Liver (tissue), 9 donors: ENCODE results near the gene RASGRF2. TPM values are rescaled to one million over a fixed set of nuclear protein-coding genes. Genes with fewer than 3 reads are reported as not detected.

Experiments
- DNase-seq: peaks from one replicate; pipeline ENCODE4 v3.0.0-alpha.2; 2017; ENCODE audit warnings: low spot score
- H3K27ac ChIP-seq, 2 donors: one replicate each; pipeline ENCODE4 v1.7.0; 2013; ENCODE audit warnings: inconsistent platforms in 2 of 2, low read length in 2 of 2, control low read depth in 1 of 2, low read depth in 1 of 2, mild to moderate bottlenecking in 1 of 2
- H3K27me3 ChIP-seq, 4 donors: one replicate each; pipeline versions ENCODE4 v1.6.1 to v1.7.0; 2013; ENCODE audit warnings: low read length in 3 of 4, inconsistent platforms in 1 of 4, mild to moderate bottlenecking in 1 of 4, moderate library complexity in 1 of 4; ENCODE audit not compliant: control insufficient read depth in 4 of 4, insufficient read depth in 4 of 4
- H3K36me3 ChIP-seq, 4 donors: one replicate each; pipeline versions ENCODE4 v1.6.1 to v1.7.0; 2013; ENCODE audit warnings: low read length in 3 of 4, mild to moderate bottlenecking in 3 of 4, low read depth in 1 of 4, moderate library complexity in 1 of 4; ENCODE audit not compliant: control insufficient read depth in 4 of 4, insufficient read depth in 3 of 4
- H3K4me1 ChIP-seq, 4 donors: one replicate each; pipeline versions ENCODE4 v1.6.1 to v1.7.0; 2013; ENCODE audit warnings: low read length in 3 of 4, mild to moderate bottlenecking in 3 of 4, moderate library complexity in 1 of 4; ENCODE audit not compliant: control insufficient read depth in 4 of 4, insufficient read depth in 4 of 4
- H3K4me3 ChIP-seq, 3 donors: one replicate each; pipeline versions ENCODE4 v1.6.1 to v1.7.0; 2013; ENCODE audit warnings: low read length in 3 of 3, control low read depth in 1 of 3, low read depth in 1 of 3, mild to moderate bottlenecking in 1 of 3
- H3K9ac ChIP-seq, 2 donors: one replicate each; pipeline ENCODE4 v1.7.0; 2013; ENCODE audit warnings: low read length in 2 of 2, mild to moderate bottlenecking in 2 of 2, moderate library complexity in 2 of 2, control low read depth in 1 of 2, low read depth in 1 of 2
- H3K9me3 ChIP-seq, 4 donors: one replicate each; pipeline versions ENCODE4 v1.6.1 to v1.7.0; 2013; ENCODE audit warnings: low read length in 3 of 4; ENCODE audit not compliant: control insufficient read depth in 4 of 4
- CTCF ChIP-seq: fragments of 150-350 bp; IDR thresholded peaks from 2 replicates; pipeline ENCODE4 v1.5.1; 2017; ENCODE audit warnings: improper control_type of control experiment, low read depth, low read length; ENCODE audit not compliant: missing input control
- EGR1 ChIP-seq, 2 donors: IDR thresholded peaks; 2 replicates each; pipeline ENCODE4 v1.6.1; 2016 to 2018; ENCODE audit warnings: antibody characterized with exemption in 2 of 2, low read depth in 2 of 2
- GABPA ChIP-seq, 2 donors: IDR thresholded peaks in 1 of 2; conservative IDR thresholded peaks in 1 of 2; 2 replicates each; pipeline ENCODE4 v1.6.1; 2016; ENCODE audit warnings: antibody characterized with exemption in 2 of 2, mild to moderate bottlenecking in 1 of 2, moderate library complexity in 1 of 2
- HNF4A ChIP-seq, 2 donors: conservative IDR thresholded peaks; 2 replicates each; pipeline ENCODE4 v1.6.1; 2016; ENCODE audit warnings: antibody characterized with exemption in 2 of 2, mild to moderate bottlenecking in 2 of 2
- HNF4G ChIP-seq: IDR thresholded peaks from 2 replicates; pipeline ENCODE4 v1.6.1; 2016; ENCODE audit warnings: antibody characterized with exemption
- RXRA ChIP-seq, 2 donors: IDR thresholded peaks; 2 replicates each; pipeline ENCODE4 v1.6.1; 2017 to 2018; ENCODE audit warnings: antibody characterized with exemption in 2 of 2, mild to moderate bottlenecking in 1 of 2
- SP1 ChIP-seq: IDR thresholded peaks from 2 replicates; pipeline ENCODE4 v1.6.1; 2018; ENCODE audit warnings: antibody characterized with exemption, mild to moderate bottlenecking
- YY1 ChIP-seq: IDR thresholded peaks from 2 replicates; pipeline ENCODE4 v1.6.1; 2016; ENCODE audit warnings: antibody characterized with exemption, mild to moderate bottlenecking
- WGBS: extraction: QIAGEN DNeasy Blood & Tissue Kit; methylation state at CpG from one replicate; pipeline ENCODE4 v1.1.7; 2013; 5-methylcytosine and 5-hydroxymethylcytosine counted together
- polyA plus RNA-seq, 2 donors: library from polyadenylated mRNA; stranded (reverse) in 1 of 2; unstranded in 1 of 2; fragments of 200-250 nt in 1 of 2; fragments of >200 nt in 1 of 2; fragmentation: Nextera tagmentation in 1 of 2; extraction: Ambion mirVana in 1 of 2; gene quantifications; one replicate each; pipeline versions ENCODE4 v1.2.1 to v1.2.3, GENCODE V29; 2013 to 2015
- total RNA-seq, 2 donors: library from RNA; depleted of rRNA; stranded (reverse); fragments of >200 nt; gene quantifications; one replicate each; pipeline ENCODE4 v1.2.3, GENCODE V29; 2014
- TF ChIP-seq, protein P1 (sequence below): IDR thresholded peaks from 2 replicates; pipeline ENCODE4 v1.6.1; 2016; ENCODE audit warnings: antibody characterized with exemption, mild to moderate bottlenecking
- TF ChIP-seq, protein P2 (sequence below): IDR thresholded peaks from 2 replicates; pipeline ENCODE4 v1.6.1; 2016; ENCODE audit warnings: antibody characterized with exemption
- TF ChIP-seq, protein P3 (sequence below): IDR thresholded peaks from 2 replicates; pipeline ENCODE4 v1.6.1; 2016; ENCODE audit warnings: antibody characterized with exemption
- donor health status: healthy.
- donor health status: healthy.
- donor health status: healthy.
- donor health status: healthy.
- donor health status: healthy.

Gene RASGRF2
- total and polyA plus RNA-seq, 4 donors: 0.12 to 3.3 (median 0.23) TPM

- no peaks in the 10 kb centered on the region for H3K4me1 ChIP-seq
- TF ChIP-seq CTCF: no peak
- TF ChIP-seq HNF4G: no peak
- TF ChIP-seq, protein P1, sequence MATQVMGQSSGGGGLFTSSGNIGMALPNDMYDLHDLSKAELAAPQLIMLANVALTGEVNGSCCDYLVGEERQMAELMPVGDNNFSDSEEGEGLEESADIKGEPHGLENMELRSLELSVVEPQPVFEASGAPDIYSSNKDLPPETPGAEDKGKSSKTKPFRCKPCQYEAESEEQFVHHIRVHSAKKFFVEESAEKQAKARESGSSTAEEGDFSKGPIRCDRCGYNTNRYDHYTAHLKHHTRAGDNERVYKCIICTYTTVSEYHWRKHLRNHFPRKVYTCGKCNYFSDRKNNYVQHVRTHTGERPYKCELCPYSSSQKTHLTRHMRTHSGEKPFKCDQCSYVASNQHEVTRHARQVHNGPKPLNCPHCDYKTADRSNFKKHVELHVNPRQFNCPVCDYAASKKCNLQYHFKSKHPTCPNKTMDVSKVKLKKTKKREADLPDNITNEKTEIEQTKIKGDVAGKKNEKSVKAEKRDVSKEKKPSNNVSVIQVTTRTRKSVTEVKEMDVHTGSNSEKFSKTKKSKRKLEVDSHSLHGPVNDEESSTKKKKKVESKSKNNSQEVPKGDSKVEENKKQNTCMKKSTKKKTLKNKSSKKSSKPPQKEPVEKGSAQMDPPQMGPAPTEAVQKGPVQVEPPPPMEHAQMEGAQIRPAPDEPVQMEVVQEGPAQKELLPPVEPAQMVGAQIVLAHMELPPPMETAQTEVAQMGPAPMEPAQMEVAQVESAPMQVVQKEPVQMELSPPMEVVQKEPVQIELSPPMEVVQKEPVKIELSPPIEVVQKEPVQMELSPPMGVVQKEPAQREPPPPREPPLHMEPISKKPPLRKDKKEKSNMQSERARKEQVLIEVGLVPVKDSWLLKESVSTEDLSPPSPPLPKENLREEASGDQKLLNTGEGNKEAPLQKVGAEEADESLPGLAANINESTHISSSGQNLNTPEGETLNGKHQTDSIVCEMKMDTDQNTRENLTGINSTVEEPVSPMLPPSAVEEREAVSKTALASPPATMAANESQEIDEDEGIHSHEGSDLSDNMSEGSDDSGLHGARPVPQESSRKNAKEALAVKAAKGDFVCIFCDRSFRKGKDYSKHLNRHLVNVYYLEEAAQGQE: no peak
- TF ChIP-seq YY1: no peak
- TF ChIP-seq, protein P2, sequence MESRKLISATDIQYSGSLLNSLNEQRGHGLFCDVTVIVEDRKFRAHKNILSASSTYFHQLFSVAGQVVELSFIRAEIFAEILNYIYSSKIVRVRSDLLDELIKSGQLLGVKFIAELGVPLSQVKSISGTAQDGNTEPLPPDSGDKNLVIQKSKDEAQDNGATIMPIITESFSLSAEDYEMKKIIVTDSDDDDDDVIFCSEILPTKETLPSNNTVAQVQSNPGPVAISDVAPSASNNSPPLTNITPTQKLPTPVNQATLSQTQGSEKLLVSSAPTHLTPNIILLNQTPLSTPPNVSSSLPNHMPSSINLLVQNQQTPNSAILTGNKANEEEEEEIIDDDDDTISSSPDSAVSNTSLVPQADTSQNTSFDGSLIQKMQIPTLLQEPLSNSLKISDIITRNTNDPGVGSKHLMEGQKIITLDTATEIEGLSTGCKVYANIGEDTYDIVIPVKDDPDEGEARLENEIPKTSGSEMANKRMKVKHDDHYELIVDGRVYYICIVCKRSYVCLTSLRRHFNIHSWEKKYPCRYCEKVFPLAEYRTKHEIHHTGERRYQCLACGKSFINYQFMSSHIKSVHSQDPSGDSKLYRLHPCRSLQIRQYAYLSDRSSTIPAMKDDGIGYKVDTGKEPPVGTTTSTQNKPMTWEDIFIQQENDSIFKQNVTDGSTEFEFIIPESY: no peak
- TF ChIP-seq EGR1 (IDR thresholded peaks at IDR 0.05; ENCODE audit: low read depth in 2 of 2): no peak
- TF ChIP-seq, protein P3, sequence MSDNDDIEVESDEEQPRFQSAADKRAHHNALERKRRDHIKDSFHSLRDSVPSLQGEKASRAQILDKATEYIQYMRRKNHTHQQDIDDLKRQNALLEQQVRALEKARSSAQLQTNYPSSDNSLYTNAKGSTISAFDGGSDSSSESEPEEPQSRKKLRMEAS: no peak
- TF ChIP-seq GABPA (IDR thresholded peaks at IDR 0.05 in 1 of 2, conservative IDR thresholded peaks at IDR 0.05 in 1 of 2): no peak
- no peak for TF ChIP-seq SP1
- WGBS: 90% methylated on average over 2 of the region's 2 CpGs
- H3K36me3 ChIP-seq: no peaks in the 10 kb centered on the region
- no peak for DNase-seq
- no peaks in the 10 kb centered on the region for H3K27me3 ChIP-seq
- H3K27ac ChIP-seq: no peak overlapping the region
- H3K9me3 ChIP-seq: peaks cover 1 to 12% (median 4%) of the 10 kb centered on the region in 4 donors
- H3K9ac ChIP-seq: no peak overlapping the region
- H3K4me3 ChIP-seq: no peak overlapping the region
Measured at GRCh38 chr5:81077105-81077504, 116.9 kb downstream of the RASGRF2 start.

DNA sequence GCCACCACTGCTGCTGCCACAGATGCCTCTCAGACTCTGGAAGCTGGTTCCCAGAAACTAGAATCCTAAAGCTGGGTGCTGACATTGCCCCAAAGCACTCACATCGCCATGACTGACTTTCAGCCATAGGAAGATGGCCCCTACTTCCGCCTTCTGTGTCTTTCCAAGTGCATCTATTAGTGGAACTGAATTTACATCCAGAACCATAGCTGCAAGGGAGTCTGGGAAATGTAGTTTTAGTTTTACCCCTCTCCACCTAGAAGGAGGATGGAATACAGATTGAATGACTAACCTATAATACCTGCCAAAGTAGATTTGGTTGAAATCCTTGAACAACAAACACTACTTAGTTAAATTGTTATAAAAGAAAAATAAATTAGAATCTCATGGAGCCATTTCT lies 118.8 kb downstream of the RASGRF2 start:
- peak overlapping the region in 1 of 3 donors; percentile 29 for H3K4me3 ChIP-seq
- H3K27ac ChIP-seq: no peak overlapping the region
- no peaks in the 10 kb centered on the region for H3K27me3 ChIP-seq
- no peaks in the 10 kb centered on the region for H3K36me3 ChIP-seq
- H3K9me3 ChIP-seq: peaks cover 1 to 12% (median 4%) of the 10 kb centered on the region in 4 donors
- no peak for TF ChIP-seq HNF4G
- no peak for TF ChIP-seq HNF4A (conservative IDR thresholded peaks at IDR 0.05)
- no peak for TF ChIP-seq RXRA (IDR thresholded peaks at IDR 0.05)
- TF ChIP-seq, protein P3: no peak
- no peak overlapping the region for H3K9ac ChIP-seq
- DNase-seq: no peak
- H3K4me1 ChIP-seq: no peaks in the 10 kb centered on the region
- 89% methylated on average over 2 of the region's 2 CpGs for WGBS
